ENCODE measurements around the gene AUH.

DNA sequence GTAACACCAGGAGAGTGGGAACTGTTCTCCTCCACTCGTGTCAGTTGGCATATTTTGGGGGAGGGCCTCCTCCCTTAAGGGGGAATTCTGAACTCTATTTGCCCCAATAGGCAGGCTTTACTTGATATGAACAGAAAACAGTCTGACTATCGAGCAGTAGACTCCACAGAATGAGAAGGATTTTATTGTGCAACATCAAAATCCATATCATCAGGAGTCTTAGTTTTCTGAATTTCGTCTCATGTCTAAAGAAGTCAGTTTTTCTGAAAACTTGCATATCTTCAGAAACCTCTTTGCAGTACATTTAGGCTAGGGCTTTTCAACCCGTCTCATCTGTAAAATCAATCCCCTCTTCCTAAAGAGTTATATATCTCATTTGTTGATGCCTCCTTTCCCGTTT lies 96.2 kb downstream of the AUH start:
- TF ChIP-seq BACH1 (IDR thresholded peaks at IDR 0.05; ENCODE audit: borderline replicate concordance) (no peak), POLR2A (IDR thresholded peaks at IDR 0.05; ENCODE audit: low read depth, low read length) (no peak), FOS (IDR thresholded peaks at IDR 0.05; ENCODE audit: borderline replicate concordance, extremely low read depth, insufficient read length) (no peak)
- TF ChIP-seq, protein P1, sequence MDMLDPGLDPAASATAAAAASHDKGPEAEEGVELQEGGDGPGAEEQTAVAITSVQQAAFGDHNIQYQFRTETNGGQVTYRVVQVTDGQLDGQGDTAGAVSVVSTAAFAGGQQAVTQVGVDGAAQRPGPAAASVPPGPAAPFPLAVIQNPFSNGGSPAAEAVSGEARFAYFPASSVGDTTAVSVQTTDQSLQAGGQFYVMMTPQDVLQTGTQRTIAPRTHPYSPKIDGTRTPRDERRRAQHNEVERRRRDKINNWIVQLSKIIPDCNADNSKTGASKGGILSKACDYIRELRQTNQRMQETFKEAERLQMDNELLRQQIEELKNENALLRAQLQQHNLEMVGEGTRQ (IDR thresholded peaks at IDR 0.05; ENCODE audit: borderline replicate concordance, low read depth, low read length), result no peak
- TF ChIP-seq, protein P2, sequence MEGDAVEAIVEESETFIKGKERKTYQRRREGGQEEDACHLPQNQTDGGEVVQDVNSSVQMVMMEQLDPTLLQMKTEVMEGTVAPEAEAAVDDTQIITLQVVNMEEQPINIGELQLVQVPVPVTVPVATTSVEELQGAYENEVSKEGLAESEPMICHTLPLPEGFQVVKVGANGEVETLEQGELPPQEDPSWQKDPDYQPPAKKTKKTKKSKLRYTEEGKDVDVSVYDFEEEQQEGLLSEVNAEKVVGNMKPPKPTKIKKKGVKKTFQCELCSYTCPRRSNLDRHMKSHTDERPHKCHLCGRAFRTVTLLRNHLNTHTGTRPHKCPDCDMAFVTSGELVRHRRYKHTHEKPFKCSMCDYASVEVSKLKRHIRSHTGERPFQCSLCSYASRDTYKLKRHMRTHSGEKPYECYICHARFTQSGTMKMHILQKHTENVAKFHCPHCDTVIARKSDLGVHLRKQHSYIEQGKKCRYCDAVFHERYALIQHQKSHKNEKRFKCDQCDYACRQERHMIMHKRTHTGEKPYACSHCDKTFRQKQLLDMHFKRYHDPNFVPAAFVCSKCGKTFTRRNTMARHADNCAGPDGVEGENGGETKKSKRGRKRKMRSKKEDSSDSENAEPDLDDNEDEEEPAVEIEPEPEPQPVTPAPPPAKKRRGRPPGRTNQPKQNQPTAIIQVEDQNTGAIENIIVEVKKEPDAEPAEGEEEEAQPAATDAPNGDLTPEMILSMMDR (IDR thresholded peaks at IDR 0.05 in 2 of 3, conservative IDR thresholded peaks at IDR 0.05 in 1 of 3; ENCODE audit: control insufficient read depth in 2 of 3, extremely low read depth in 1 of 3, insufficient read depth in 1 of 3, low read depth in 3 of 3, low read length in 3 of 3), result no peak
- TF ChIP-seq, protein P3, sequence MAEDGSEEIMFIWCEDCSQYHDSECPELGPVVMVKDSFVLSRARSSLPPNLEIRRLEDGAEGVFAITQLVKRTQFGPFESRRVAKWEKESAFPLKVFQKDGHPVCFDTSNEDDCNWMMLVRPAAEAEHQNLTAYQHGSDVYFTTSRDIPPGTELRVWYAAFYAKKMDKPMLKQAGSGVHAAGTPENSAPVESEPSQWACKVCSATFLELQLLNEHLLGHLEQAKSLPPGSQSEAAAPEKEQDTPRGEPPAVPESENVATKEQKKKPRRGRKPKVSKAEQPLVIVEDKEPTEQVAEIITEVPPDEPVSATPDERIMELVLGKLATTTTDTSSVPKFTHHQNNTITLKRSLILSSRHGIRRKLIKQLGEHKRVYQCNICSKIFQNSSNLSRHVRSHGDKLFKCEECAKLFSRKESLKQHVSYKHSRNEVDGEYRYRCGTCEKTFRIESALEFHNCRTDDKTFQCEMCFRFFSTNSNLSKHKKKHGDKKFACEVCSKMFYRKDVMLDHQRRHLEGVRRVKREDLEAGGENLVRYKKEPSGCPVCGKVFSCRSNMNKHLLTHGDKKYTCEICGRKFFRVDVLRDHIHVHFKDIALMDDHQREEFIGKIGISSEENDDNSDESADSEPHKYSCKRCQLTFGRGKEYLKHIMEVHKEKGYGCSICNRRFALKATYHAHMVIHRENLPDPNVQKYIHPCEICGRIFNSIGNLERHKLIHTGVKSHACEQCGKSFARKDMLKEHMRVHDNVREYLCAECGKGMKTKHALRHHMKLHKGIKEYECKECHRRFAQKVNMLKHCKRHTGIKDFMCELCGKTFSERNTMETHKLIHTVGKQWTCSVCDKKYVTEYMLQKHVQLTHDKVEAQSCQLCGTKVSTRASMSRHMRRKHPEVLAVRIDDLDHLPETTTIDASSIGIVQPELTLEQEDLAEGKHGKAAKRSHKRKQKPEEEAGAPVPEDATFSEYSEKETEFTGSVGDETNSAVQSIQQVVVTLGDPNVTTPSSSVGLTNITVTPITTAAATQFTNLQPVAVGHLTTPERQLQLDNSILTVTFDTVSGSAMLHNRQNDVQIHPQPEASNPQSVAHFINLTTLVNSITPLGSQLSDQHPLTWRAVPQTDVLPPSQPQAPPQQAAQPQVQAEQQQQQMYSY (CRISPR knock-in tag; IDR thresholded peaks at IDR 0.05), result no peak
- TF ChIP-seq, protein P4, sequence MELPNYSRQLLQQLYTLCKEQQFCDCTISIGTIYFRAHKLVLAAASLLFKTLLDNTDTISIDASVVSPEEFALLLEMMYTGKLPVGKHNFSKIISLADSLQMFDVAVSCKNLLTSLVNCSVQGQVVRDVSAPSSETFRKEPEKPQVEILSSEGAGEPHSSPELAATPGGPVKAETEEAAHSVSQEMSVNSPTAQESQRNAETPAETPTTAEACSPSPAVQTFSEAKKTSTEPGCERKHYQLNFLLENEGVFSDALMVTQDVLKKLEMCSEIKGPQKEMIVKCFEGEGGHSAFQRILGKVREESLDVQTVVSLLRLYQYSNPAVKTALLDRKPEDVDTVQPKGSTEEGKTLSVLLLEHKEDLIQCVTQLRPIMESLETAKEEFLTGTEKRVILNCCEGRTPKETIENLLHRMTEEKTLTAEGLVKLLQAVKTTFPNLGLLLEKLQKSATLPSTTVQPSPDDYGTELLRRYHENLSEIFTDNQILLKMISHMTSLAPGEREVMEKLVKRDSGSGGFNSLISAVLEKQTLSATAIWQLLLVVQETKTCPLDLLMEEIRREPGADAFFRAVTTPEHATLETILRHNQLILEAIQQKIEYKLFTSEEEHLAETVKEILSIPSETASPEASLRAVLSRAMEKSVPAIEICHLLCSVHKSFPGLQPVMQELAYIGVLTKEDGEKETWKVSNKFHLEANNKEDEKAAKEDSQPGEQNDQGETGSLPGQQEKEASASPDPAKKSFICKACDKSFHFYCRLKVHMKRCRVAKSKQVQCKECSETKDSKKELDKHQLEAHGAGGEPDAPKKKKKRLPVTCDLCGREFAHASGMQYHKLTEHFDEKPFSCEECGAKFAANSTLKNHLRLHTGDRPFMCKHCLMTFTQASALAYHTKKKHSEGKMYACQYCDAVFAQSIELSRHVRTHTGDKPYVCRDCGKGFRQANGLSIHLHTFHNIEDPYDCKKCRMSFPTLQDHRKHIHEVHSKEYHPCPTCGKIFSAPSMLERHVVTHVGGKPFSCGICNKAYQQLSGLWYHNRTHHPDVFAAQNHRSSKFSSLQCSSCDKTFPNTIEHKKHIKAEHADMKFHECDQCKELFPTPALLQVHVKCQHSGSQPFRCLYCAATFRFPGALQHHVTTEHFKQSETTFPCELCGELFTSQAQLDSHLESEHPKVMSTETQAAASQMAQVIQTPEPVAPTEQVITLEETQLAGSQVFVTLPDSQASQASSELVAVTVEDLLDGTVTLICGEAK (IDR thresholded peaks at IDR 0.05; ENCODE audit: borderline replicate concordance), result no peak
